Spleen (tissue), 7 donors: ENCODE measurements around the gene RSPRY1.

ENCODE experiments used
- CTCF ChIP-seq, 11 experiments: fragments of 200-600 bp in 7 of 11; fragments of 450-650 bp in 4 of 11; sonication (generic) in 4 of 11; IDR thresholded peaks in 8 of 11; conservative IDR thresholded peaks in 3 of 11; 1 replicate in 7 of 11; 2 replicates in 4 of 11; pipeline versions ENCODE4 v1.4.0 to v1.8.0; 2016 to 2021; ENCODE audit warnings: antibody characterized with exemption in 11 of 11, inconsistent platforms in 4 of 11, mild to moderate bottlenecking in 1 of 11
- POLR2A ChIP-seq, 3 donors: fragments of 450-650 bp; IDR thresholded peaks; one replicate each; pipeline ENCODE4 v1.5.1; 2017; ENCODE audit warnings: antibody characterized with exemption in 3 of 3, mild to moderate bottlenecking in 1 of 3
- POLR2AphosphoS5 ChIP-seq, 3 donors: sonication (generic); formaldehyde crosslinking; IDR thresholded peaks; one replicate each; pipeline ENCODE4 v1.5.1; 2017; ENCODE audit warnings: antibody characterized with exemption in 3 of 3
- donor health status: DM: no; HTN: no; CAD: no; lungs with moderate emphysema.
- donor health status: DM: no; HTN: no; CAD: no.
- donor health status: DM: no; HTN: no; CAD: no.

DNA sequence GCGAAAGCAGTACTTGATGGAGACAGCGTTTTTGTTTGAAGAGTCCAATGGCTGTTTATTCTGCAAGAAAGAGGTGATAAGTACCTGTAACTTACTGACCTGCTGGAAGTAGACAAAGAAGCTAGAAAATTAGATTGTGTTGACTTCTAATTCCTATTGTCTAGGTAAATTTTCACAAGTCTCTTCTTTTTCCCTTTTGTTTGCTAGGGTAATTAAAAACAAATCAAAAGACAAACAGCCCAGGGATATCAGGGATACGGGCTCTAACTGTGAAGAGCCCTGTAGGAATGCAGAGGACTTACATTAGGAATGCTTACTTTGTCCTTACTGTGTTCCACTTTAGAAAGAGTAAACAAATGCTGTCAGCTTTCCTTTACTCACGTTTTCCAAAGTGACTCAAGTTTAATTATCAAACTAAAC lies 7.3 kb upstream of the RSPRY1 start:
- no peak for TF ChIP-seq CTCF (IDR thresholded peaks at IDR 0.05 in 8 of 11, conservative IDR thresholded peaks at IDR 0.05 in 3 of 11)
- no peak for TF ChIP-seq POLR2A (IDR thresholded peaks at IDR 0.05)
- TF ChIP-seq POLR2AphosphoS5 (IDR thresholded peaks at IDR 0.05) = no peak
